Measurements from ENCODE around the gene SZT2. TPM values are rescaled to one million over a fixed set of nuclear protein-coding genes. Genes with fewer than 3 reads are reported as not detected.

Gene SZT2
- total RNA-seq, 1 donor from 2014 or later, result 33.6 TPM

DNA sequence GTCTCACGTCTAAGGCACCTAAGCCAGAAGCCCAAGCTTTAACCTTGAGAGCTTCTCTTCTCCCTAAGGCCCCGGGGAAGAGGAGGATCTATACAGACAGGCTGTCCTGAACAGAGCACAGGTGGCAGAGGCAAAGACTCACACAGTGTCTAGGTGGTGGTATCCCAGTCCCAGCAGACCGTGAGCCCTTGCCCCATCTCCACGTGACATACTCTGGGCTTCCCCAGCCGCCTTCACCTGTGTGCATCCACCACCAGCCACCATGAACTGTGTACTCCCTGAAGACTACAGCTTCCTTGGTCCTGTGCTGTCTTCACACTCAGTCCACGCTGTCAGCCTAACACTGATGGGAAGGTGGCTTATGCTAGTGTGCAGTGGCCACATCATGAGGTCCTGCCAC, 31.7 kb downstream of the SZT2 start:
- H3K36me3 Mint-ChIP-seq (ENCODE audit: low read depth), result peaks cover 35% of the 10 kb centered on the region
- no peaks in the 10 kb centered on the region for H3K27me3 Mint-ChIP-seq (ENCODE audit: low read depth)
- H3K27ac Mint-ChIP-seq (ENCODE audit: unreplicated experiment), result no peak overlapping the region
- no peaks in the 10 kb centered on the region for H3K4me1 Mint-ChIP-seq (ENCODE audit: low read depth)
- no peaks in the 10 kb centered on the region for H3K9me3 Mint-ChIP-seq (ENCODE audit: low read depth)
- DNase-seq (ENCODE audit: low spot score), result no peak
- no peak overlapping the region for H3K4me3 Mint-ChIP-seq (ENCODE audit: unreplicated experiment)
- TF ChIP-seq, protein P1, sequence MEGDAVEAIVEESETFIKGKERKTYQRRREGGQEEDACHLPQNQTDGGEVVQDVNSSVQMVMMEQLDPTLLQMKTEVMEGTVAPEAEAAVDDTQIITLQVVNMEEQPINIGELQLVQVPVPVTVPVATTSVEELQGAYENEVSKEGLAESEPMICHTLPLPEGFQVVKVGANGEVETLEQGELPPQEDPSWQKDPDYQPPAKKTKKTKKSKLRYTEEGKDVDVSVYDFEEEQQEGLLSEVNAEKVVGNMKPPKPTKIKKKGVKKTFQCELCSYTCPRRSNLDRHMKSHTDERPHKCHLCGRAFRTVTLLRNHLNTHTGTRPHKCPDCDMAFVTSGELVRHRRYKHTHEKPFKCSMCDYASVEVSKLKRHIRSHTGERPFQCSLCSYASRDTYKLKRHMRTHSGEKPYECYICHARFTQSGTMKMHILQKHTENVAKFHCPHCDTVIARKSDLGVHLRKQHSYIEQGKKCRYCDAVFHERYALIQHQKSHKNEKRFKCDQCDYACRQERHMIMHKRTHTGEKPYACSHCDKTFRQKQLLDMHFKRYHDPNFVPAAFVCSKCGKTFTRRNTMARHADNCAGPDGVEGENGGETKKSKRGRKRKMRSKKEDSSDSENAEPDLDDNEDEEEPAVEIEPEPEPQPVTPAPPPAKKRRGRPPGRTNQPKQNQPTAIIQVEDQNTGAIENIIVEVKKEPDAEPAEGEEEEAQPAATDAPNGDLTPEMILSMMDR (IDR thresholded peaks at IDR 0.05), result no peak

DNA sequence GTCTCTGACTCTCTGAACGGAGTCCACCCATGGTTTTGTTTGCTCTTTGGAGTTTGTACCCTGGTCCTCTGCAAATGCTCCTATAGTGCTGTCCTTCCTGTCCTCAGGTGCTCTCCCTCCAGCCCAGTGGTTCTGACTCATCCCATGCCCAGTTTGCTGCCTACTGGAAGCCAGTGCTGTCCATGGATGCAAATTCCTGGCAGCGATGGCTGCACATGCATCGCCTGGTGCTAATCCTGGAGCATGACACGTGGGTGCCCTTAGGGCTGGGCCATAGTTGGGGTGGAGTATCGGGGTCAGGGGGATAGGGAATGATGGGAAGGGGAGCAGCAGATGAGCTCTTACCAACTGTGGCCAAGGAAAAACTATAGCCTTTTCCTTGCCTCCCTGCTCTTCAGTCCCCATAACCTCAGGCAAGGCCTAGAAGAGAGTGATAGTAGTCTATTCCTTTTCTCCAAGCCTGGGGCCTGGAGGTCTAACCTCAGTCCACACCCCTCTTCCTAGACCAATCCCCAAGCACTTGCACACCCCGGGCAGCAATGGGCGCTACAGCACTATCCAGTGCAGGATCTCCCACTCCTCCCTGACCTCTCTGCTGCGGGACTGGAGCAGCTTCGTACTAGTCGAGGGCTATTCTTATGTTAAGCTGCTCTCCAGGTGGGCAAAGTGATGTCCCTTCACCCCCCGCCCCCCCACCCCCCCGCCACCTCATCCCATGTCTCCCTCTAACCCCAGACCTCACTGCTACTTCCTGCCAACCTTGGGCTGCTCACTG, 32.5 kb downstream of the SZT2 start:
- no peaks in the 10 kb centered on the region for H3K27me3 Mint-ChIP-seq (ENCODE audit: low read depth)

DNA sequence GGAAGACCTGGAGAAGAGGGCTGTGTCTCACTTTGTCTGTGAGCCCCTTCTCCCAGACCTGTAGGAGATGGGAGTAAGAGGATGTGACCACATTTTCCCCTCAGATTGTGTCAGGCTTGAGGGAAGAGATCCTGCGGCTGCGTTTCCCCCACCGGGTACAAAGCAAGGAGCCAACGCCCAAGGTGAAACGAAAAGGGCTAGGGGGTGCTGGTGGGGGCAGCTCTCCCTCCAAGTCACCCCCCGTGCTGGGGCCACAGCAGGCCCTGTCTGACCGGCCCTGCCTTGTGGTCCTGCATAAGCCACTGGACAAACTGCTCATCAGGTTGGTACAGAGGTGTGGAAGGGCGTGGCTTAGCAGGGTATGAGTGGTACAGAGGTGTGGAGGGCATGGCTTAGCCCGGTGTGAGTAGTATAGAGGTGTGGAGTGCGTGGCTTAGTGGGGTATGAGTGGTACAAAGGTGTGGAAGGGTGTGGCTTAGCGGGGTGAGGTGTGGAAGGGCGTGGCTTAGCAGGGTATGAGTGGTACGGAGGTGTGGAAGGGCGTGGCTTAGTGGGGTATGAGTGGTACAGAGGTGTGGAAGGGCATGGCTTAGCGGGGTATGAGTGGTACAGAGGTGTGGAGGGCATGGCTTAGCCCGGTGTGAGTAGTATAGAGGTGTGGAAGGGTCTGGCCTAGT, 33.4 kb downstream of the SZT2 start:
- Mint-ChIP-seq H3K27me3 (ENCODE audit: low read depth) (no peaks in the 10 kb centered on the region), H3K4me1 (ENCODE audit: low read depth) (no peaks in the 10 kb centered on the region), H3K36me3 (ENCODE audit: low read depth) (peaks cover 51% of the 10 kb centered on the region), H3K27ac (ENCODE audit: unreplicated experiment) (no peak overlapping the region), H3K4me3 (ENCODE audit: unreplicated experiment) (no peak overlapping the region), H3K9me3 (ENCODE audit: low read depth) (no peaks in the 10 kb centered on the region)
- TF ChIP-seq, protein P1 (IDR thresholded peaks at IDR 0.05), result no peak
- no peak for DNase-seq (ENCODE audit: low spot score)

More for the DNA sequence above, 32.5 kb downstream of the SZT2 start:
- no peak for DNase-seq (ENCODE audit: low spot score)
- TF ChIP-seq, protein P1 (IDR thresholded peaks at IDR 0.05), result no peak
- H3K36me3 Mint-ChIP-seq (ENCODE audit: low read depth), result peaks cover 43% of the 10 kb centered on the region
- no peaks in the 10 kb centered on the region for H3K9me3 Mint-ChIP-seq (ENCODE audit: low read depth)
- H3K4me3 Mint-ChIP-seq (ENCODE audit: unreplicated experiment), result no peak overlapping the region
- no peaks in the 10 kb centered on the region for H3K4me1 Mint-ChIP-seq (ENCODE audit: low read depth)
- no peak overlapping the region for H3K27ac Mint-ChIP-seq (ENCODE audit: unreplicated experiment)

DNA sequence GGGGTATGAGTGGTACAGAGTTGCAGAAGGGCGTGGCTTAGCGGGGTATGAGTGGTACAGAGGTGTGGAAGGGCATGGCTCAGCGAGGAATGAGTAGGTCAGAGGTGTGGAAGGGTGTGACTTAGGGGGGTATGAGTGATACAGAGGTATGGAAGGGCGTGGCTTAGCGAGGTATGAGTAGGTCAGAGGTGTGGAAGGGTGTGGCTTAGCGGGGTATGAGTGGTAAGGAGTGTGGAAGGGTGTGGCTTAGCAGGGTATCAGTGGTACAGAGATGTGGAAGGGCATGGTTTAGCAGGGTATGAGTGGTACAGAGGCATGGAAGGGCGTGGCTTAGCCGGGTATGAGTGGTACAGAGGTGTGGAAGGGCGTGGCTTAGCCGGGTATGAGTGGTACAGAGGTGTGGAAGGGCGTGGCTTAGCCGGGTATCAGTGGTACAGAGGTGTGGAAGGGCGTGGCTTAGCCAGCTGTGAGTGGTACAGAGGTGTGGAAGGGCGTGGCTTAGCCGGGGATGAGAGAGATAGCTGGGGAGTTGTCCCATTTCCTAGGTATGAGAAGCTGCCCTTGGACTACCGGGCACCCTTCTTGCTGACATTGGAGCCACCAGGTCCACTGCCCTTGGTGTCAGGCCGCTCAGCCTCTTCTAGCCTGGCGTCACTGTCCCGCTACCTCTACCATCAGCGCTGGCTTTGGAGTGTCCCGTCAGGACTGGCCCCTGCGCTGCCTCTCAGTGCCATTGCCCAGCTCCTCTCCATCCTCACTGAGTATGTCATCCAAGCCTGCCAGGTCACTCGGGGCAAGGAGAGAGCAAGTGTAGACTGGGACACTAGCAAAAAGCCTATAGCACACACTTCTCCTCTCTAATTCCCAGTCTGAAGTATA, 34.2 kb downstream of the SZT2 start:
- Mint-ChIP-seq H3K9me3 (ENCODE audit: low read depth) (no peaks in the 10 kb centered on the region), H3K27me3 (ENCODE audit: low read depth) (no peaks in the 10 kb centered on the region), H3K4me3 (ENCODE audit: unreplicated experiment) (no peak overlapping the region), H3K4me1 (ENCODE audit: low read depth) (no peaks in the 10 kb centered on the region), H3K36me3 (ENCODE audit: low read depth) (peaks cover 54% of the 10 kb centered on the region), H3K27ac (ENCODE audit: unreplicated experiment) (no peak overlapping the region)
- DNase-seq (ENCODE audit: low spot score), result no peak
- TF ChIP-seq, protein P1 (IDR thresholded peaks at IDR 0.05), result no peak

DNA sequence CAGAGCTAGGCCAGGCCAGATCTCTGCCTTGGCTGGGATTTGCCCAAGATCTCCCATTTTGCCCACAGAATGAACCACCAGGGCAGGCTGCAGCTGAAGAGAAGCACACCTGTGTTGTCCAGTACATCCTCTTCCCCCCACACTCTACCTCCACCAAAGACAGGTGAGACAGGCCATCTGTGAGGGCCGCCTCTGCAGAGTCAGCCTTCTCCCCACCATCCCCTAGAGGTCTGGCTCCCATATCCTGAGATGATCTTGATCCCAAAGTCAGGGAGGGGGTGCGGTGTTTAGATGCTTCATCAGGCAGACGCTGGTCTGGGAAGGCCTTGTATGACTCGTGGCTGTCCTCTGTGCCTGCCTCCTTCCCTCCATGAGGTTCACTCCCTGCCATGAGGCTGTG, 35.3 kb downstream of the SZT2 start:
- H3K36me3 Mint-ChIP-seq (ENCODE audit: low read depth), result peaks cover 51% of the 10 kb centered on the region
- DNase-seq (ENCODE audit: low spot score), result no peak

More for the DNA sequence above, 35.3 kb downstream of the SZT2 start:
- H3K4me1 Mint-ChIP-seq (ENCODE audit: low read depth), result no peaks in the 10 kb centered on the region
- H3K27me3 Mint-ChIP-seq (ENCODE audit: low read depth), result no peaks in the 10 kb centered on the region
- TF ChIP-seq, protein P1 (IDR thresholded peaks at IDR 0.05), result no peak
- no peak overlapping the region for H3K4me3 Mint-ChIP-seq (ENCODE audit: unreplicated experiment)
- no peaks in the 10 kb centered on the region for H3K9me3 Mint-ChIP-seq (ENCODE audit: low read depth)
- no peak overlapping the region for H3K27ac Mint-ChIP-seq (ENCODE audit: unreplicated experiment)

All from chondrocyte (in vitro differentiated cells).